ENCODE measurements around the gene PEX11A. TPM values are rescaled to one million over a fixed set of nuclear protein-coding genes. Genes with fewer than 3 reads are reported as not detected.
"Not testable (repeated sequence)": the region's sequence is repeated elsewhere in the genome, so short reads cannot be mapped to it uniquely, and the experiment has no call there.

Gene PEX11A, protein sequence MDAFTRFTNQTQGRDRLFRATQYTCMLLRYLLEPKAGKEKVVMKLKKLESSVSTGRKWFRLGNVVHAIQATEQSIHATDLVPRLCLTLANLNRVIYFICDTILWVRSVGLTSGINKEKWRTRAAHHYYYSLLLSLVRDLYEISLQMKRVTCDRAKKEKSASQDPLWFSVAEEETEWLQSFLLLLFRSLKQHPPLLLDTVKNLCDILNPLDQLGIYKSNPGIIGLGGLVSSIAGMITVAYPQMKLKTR
- 13.7 TPM for total RNA-seq
- long read RNA-seq, transcript PEX11A-201 (3 exons, 2,740 nt) = major isoform, 8 of 13 reads
- long read RNA-seq, partial matches to known transcripts = 0 of 13 reads
- long read RNA-seq, other reads (novel, unspliced or antisense) = 1 of 13 reads

DNA sequence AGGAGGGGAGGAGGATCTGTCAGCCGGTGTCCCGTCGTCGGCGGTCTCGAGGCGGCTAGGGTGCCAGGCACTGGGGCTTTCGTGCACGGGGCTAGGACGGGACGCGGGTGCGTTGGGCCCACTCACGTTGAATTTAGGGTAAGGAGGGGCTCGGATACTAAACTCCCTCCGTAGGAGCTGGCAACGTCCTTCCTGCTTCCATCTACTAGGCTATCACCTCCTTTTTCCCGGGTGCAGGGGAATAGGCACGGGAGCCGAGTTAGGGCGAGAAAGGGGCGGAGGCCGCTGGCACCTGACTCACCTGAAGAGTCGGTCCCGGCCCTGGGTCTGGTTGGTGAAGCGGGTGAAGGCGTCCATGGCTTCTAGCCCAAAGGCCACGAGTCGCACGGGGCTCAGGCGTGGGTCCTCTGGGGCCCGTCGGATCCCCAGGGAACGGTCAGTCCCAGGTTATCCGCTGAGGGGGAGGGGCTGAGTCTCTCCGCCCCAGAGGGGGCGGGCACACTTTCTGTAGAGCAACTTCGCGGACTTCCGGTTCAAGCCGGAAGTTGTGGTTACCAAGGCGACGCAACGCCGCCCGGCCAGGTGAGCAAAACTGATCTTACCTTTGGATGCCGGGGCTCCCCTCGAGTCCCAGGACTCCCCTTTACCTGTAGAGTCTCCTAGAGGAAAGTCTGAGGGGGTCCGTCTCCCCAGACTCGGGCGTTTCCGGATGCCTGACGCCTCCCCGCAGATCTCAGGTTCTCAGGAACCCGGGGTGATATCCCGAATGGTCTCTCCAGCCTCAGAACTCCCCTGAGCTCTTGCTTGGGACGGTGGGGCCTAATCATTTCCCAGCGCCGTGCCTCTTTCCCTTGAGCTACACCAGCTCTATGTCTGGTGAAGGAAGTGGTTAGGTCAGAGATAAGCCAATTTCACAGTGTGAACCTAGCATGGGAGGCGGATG is at the start of gene PEX11A, which contains the start of gene WDR93:
Gene PEX11A (minus strand): TSS at position 479 of the 943 bp plus-strand sequence. CDS start 122 bp downstream, at position 357.
Gene WDR93 (plus strand): TSS at position 536 of the 943 bp plus-strand sequence. CDS start 10,936 bp downstream, outside the sequence.
- peak; percentile 95 for ATAC-seq
- intact Hi-C loops (cut with DNase I) = loop anchor here (5.0 kb wide), 1 partner anchor 43 kb away; no protein-coding TSS in a partner anchor
- DNase-seq (ENCODE audit: missing footprints) = peak; percentile 89

GRCh38 chr15:89740137-89740536 is 49.6 kb upstream of the PEX11A start:
- DNase-seq (ENCODE audit: missing footprints) (no peak), ATAC-seq (peak; percentile 84)
- intact Hi-C loops (cut with DNase I) = loop anchor here (2.0 kb wide), 1 partner anchor 135 kb away; no protein-coding TSS in a partner anchor

DNA sequence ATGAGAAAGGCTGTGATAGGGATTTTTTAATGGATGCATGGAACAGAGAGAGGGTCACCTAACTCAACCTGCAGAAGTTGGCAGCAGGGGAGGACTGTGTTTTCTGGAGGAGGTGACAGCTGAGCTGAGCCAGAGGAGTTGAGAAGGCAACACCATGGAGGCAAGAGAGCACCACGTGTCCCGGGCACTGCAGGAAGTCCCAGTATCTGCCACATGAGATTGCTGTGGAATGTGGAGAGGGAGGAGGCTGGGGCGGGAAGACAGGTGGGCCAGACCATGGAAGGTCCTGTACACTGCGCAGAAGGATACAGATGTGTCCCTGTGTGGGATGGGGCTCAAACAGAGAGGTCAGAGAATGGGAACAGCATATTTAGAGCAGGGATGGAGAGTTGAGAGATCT is 45.2 kb upstream of the PEX11A start:
- DNase-seq (ENCODE audit: missing footprints) (no peak), ATAC-seq (no peak)
- intact Hi-C loops (cut with DNase I) = no loop called here

DNA sequence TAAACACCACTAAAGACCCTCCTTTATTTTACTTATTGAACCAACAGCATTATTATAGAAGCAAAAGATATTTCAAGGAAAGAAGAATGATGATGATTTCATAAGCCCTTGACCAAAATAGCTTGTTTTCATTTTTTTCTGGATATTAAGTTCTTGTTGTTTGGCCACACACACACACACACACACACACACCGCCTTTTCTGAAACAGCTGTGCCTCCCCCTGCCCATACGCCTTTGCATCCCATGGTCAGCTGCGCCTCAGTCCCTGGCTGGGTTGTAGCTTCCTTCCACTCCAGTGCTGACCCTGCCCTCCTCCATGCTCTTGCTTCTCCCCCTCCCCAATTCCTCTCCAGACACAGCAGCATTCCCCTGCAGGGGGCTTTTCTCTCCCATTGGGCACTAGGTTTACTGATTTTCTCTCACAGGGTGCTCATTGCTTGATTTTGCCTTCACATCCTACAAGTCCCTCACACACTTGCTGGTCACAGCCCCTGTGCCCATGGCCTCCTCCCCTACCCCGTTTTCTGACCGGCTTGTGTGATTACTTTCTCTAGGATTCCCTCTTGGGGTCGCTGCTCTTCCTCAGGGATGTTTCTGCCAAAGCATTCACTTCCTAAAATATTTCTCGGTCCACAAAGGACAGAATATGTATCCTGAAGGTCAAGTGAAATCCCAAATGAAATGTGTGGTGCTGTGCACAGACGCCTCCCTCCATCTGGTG is 42.1 kb upstream of the PEX11A start:
- intact Hi-C loops (cut with DNase I) = no loop called here
- ATAC-seq (no peak), DNase-seq (ENCODE audit: missing footprints) (no peak)

GRCh38 chr15:89731275-89731674 is 40.7 kb upstream of the PEX11A start:
- intact Hi-C loops (cut with DNase I) = no loop called here
- DNase-seq (ENCODE audit: missing footprints) (no peak), ATAC-seq (no peak)

DNA sequence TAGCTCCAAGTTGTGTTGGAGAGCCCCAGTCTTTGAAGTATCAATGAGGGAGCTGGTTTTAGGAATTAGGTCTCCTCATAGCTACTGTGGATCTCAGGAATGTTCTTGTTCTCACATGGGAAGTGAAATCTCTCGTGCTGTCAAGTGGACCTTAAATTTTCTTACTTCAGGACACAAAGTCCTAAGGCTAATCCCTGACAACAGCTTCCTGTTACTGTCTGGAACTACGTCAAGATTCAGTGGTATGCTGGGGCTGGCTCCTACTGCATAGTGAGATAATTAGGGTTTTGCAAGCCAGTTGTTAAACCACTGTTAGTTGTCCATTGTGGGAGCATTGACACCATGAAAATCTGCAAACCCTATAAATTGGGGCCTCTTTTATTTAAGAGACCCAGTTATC is 37.7 kb upstream of the PEX11A start:
- ATAC-seq (peak; percentile 60), DNase-seq (ENCODE audit: missing footprints) (no peak)
- intact Hi-C loops (cut with DNase I) = no loop called here

GRCh38 chr15:89725064-89725463 is 34.5 kb upstream of the PEX11A start:
- intact Hi-C loops (cut with DNase I) = no loop called here
- DNase-seq (ENCODE audit: missing footprints) (no peak), ATAC-seq (no peak)

GRCh38 chr15:89724621-89725020 is 34.1 kb upstream of the PEX11A start:
- DNase-seq (ENCODE audit: missing footprints) = no peak
- no peak for ATAC-seq
- intact Hi-C loops (cut with DNase I) = no loop called here

DNA sequence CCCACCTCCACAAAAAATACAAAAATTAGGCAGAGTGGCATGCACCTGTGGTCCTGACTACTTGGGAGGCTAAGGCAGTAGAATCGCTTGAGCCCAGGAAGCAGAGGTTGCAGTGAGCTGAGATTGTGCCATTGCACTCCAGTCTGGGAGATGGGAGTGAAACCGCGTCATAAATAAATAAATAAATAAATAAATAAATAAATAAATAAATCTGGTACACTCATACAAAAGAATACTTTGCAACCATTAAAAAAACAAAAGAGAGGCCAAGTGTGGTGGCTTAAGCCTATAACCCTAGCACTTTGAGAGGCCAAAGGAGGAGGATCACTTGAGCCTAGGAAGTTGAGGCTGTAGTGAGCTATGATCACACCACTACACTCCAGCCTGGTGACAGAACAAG is 32.5 kb upstream of the PEX11A start:
- no peak for ATAC-seq
- DNase-seq (ENCODE audit: missing footprints) = no peak
- intact Hi-C loops (cut with DNase I) = no loop called here

DNA sequence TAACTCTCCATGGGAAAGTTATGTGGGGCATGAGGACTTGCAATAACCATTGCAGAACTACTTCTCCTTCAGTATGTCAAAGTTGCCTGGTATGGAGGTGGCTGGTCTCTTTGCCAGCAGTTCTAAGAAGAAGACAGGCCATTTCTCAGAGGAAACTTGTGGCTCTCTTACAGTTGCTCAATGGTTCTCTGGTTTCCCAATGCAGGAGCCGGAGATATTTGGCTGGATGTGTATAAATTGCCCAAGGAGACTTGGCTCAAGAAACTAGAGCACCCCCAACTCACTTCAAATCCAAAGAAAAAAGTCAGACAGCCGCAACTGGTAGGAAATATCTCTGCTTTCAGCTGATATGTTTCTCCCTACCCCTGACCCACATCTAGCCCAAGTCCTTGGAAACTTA is 24.2 kb upstream of the PEX11A start:
- DNase-seq (ENCODE audit: missing footprints) (no peak), ATAC-seq (no peak)

GRCh38 chr15:89707577-89707976 is 17.0 kb upstream of the PEX11A start:
- intact Hi-C loops (cut with DNase I) = no loop called here
- no peak for DNase-seq (ENCODE audit: missing footprints)
- no peak for ATAC-seq

More for the DNA sequence above, 24.2 kb upstream of the PEX11A start:
- intact Hi-C loops (cut with DNase I) = no loop called here

- no peak for DNase-seq (ENCODE audit: missing footprints)
- ATAC-seq = no peak
- intact Hi-C loops (cut with DNase I) = no loop called here
These were observed 13.9 kb upstream of the PEX11A start for GRCh38 chr15:89704411-89704810.

DNA sequence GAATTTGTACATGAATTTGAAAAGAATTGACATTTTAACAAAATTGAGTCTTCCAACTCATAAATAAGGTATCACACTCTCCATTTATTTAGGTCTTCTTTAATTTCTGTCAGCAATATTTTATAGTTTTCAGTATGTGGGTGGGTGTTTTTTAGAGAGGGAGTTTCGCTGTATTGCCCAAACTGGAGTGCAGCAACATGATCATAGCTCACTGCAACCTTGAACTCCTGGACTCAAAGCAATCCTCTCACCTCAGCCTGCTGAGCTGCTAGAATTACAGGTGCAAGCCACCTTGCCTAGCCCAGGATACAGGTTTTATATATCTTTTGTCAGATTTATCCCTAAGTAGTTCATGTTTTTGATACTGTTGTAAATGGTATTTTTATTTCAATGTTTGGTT is 4.6 kb upstream of the PEX11A start:
- intact Hi-C loops (cut with DNase I) = no loop called here
- no peak for DNase-seq (ENCODE audit: missing footprints)
- no peak for ATAC-seq

- ATAC-seq (no peak), DNase-seq (ENCODE audit: missing footprints) (no peak)
- intact Hi-C loops (cut with DNase I) = loop anchor here (5.0 kb wide), 1 partner anchor 46 kb away; no protein-coding TSS in a partner anchor
These were observed 3.1 kb upstream of the PEX11A start for GRCh38 chr15:89693696-89694095.

DNA sequence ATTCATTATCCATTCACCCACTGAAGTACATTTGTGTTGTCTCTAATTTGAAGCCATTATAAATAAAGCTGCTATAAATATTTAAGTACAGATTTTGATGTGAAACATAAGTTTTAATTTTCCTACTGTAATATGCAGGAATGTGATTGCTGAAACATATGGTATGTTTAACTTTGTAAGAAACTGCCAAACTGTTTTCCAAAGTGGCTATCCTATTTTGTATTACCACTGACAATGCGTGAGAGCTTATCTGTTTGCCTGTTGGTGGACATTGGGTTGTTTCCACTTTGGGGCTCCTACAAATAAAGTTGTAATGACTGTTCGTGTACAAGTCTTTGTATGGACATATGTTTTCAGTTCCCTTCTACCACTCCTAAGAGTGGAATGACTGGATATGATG is 2.5 kb upstream of the PEX11A start:
- DNase-seq (ENCODE audit: missing footprints) (no peak), ATAC-seq (no peak)
- intact Hi-C loops (cut with DNase I) = loop anchor here (5.0 kb wide), 1 partner anchor 46 kb away; no protein-coding TSS in a partner anchor

GRCh38 chr15:89689930-89690275 is 651 bp downstream of the PEX11A start:
- DNase-seq (ENCODE audit: missing footprints); ATAC-seq: not testable (repeated sequence)
- intact Hi-C loops (cut with DNase I) = loop anchor here (5.0 kb wide), 1 partner anchor 43 kb away; no protein-coding TSS in a partner anchor

DNA sequence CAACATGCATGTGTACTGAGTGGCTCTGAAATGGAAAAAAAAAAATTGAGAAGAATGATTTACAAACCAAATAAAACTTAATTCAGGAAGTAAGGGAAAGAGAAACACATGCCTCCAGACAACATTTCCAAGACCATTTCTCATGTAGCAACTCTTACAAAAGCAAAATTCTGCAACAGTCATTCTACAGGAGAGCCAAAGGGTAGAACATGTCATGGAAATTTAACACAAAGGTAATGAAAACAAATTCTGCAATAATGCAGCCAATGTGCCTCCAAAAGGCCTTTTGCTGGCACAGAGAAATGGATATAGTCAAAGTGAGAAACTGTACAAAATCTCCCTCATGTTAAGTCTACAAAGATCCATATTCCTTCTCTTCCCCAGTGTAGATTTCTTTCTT is 4.0 kb downstream of the PEX11A start:
- ATAC-seq (no peak), DNase-seq (ENCODE audit: missing footprints) (no peak)
- intact Hi-C loops (cut with DNase I) = no loop called here

DNA sequence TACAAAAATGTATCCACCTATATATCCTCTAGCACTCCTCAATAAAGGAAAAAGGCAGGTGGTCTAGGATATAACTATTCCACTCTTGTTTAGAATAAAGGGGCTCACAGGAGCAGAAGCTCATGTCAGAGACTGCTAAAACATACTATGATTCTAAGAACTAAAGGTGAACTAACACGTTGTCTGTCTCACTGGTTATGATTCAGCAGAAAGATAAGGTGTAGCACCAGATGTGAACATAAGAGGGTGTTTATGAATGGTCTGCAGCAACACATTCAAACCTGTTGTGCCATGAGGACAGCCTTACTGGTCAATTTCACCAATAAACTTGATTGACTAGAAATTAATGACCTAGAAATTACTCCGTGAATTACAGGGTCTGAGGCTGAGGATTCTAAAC is 4.6 kb downstream of the PEX11A start:
- intact Hi-C loops (cut with DNase I) = no loop called here
- no peak for ATAC-seq

DNA sequence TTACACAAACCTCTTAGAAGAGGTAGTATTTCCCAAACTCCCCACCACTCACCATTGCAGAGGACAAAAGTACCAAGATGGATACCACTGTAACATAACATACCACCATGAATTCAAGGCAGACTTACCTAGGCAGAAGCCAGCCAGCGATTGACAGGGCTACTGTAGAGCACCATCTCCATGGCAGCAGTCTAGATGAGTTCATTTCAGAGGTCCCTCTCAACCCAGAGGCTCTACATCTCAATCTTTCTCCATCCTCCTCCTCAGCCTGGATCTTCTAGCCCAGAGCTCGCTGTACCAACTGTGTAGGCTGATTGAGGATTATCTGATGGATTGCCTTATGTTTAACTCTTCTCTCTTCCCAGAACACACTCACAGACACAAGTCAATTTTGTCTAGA is 9.4 kb downstream of the PEX11A start:
- intact Hi-C loops (cut with DNase I) = no loop called here
- no peak for ATAC-seq
- DNase-seq (ENCODE audit: missing footprints) = no peak

More for the DNA sequence above, 4.6 kb downstream of the PEX11A start:
- no peak for DNase-seq (ENCODE audit: missing footprints)

Data from Right ventricle myocardium inferior (tissue), 1 donor.